HEK293T (cell line): ENCODE results near the gene XCL2.

ENCODE experiments used
- SUZ12 ChIP-seq: fragments of 450-650 bp; IDR thresholded peaks from 2 replicates; pipeline ENCODE4 v1.6.1; 2016; ENCODE audit warnings: mild to moderate bottlenecking
- TF ChIP-seq, protein P1 (sequence below): fragments of 450-650 bp; IDR thresholded peaks from 2 replicates; pipeline ENCODE4 v1.6.1; 2016

DNA sequence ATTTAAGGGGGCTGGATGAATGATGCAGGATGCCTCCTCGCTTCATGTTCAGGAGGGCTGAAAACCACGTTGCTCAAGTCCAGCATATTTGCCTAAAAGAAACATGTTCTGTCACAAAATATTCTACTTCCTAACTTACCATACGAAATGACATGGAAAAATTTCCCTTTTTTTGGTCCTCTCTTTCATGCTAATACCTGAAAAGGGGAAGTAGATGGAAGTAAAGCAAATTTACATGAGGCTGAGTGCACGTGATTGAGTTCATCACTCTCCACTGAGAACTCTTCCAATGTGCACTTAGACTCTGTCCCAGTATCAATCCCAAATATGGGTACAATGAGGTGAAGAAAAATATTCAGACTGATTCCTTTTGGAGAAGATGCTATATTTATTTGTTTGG, 23.0 kb downstream of the XCL2 start:
- no peak for TF ChIP-seq SUZ12
- TF ChIP-seq, protein P1, sequence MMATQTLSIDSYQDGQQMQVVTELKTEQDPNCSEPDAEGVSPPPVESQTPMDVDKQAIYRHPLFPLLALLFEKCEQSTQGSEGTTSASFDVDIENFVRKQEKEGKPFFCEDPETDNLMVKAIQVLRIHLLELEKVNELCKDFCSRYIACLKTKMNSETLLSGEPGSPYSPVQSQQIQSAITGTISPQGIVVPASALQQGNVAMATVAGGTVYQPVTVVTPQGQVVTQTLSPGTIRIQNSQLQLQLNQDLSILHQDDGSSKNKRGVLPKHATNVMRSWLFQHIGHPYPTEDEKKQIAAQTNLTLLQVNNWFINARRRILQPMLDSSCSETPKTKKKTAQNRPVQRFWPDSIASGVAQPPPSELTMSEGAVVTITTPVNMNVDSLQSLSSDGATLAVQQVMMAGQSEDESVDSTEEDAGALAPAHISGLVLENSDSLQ, result no peak
